ENCODE results near the gene TRPM5.

Gene TRPM5

DNA sequence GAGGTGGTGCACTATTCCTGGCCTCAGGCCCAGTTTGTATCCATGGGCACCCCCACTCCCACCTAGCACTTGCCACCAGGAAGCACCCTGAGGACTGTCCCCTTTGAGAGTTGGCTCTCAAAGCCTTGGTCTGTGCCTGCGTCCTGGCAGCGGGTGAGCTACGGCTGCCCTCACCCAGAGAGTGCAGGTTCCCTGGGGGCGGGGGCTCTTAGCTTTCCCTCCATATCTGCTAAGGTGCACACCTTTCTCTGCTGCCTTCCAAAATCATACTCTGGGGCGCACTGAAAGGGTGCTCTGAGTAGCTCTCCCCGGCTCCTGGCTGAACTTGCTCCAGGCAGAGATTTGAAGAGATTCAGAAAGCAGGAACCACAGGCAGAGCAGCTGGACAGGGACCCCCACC is 7.6 kb upstream of the TRPM5 start:
- no peak for DNase-seq

DNA sequence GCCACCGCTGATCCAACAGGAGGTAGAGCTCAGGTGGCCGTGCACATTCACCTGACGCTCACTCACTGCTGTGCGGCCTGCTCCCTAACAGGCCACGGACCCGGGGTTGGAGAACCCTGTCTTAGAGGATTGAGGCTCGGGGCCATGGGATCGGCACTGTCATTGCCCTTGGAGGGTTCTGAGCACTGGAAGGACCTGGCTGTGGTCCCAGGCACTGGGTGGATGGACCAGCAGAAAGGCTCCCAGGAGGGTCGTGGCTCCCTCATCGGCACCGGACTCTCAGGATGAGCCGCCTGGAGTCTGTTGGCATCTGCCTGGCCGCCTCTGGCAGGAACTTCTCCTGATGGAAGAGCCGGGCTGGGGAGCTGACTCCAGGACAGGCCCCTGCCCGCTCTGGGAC is 7.0 kb upstream of the TRPM5 start:
- no peak for DNase-seq

DNA sequence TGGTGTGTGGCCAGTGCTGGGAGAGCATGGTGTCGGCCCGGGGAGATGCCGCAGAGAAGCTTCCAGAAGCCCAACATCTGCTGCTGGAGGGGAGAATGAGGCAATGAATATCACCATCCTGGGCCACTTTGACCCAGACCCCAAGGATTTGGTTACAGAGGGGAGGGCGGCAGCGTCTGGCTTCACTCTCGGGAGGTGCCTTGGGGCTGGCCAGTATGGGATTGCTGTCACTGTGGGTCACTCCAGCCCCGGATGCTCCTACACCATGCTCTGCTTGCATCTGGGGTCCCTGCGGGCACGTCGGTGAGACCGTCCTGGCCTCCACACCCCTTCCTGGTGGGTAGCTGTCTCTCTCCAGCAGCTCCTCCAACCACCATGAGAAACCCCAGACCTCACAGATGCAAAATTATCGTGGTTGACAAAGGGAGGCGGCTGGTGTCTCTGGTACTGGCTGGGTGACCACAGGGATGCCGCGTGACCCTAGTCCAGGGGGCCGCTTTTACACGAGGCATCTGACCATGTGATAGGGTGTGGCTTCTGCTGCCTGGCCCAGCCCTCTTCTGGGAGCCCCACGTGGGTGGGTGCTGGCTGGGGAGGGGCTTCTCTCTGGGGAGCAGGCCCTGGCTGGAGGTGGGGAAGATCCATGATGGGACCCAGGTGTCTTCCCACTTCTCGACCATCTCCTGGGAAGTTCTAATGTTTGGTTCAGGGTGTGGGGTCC is 6.2 kb upstream of the TRPM5 start:
- no peak for DNase-seq

DNA sequence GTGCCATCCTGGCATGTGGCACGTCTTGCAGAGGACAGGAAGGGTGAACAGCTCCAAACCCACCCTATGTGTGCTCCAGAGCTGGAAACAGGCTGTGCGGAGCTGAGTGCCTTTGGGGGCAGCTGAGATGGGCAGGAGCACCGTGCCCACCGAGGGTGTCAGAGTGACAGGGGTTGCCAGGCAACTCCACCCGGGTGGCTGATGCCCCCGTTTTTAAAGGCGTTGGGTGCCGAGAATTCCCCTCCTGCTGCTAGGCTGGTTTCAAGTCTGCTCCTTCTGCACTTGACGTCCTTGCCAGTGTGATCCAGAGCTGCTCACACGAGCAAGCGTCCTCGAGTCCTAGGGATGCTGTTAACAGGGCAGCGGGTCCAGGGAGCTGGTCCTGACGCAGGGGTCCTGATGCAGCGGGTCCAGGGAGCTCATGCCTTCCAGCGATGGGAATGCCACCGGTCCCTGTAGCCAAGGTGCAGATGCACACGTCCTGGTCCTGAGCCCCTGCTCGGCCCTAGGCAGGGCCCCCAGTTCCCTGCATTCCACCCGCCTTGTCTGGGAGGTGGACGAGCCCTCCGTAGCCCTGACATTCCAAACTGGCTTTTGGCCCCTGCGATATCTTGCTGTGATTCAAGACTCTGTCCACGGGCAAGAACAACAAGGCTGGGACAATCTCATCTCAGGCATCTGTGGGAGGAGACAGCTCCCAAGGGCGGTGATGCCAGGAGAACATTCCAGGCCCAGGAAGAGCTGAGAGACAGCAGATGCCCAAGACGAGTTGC is 5.4 kb upstream of the TRPM5 start:
- no peak for DNase-seq

DNA sequence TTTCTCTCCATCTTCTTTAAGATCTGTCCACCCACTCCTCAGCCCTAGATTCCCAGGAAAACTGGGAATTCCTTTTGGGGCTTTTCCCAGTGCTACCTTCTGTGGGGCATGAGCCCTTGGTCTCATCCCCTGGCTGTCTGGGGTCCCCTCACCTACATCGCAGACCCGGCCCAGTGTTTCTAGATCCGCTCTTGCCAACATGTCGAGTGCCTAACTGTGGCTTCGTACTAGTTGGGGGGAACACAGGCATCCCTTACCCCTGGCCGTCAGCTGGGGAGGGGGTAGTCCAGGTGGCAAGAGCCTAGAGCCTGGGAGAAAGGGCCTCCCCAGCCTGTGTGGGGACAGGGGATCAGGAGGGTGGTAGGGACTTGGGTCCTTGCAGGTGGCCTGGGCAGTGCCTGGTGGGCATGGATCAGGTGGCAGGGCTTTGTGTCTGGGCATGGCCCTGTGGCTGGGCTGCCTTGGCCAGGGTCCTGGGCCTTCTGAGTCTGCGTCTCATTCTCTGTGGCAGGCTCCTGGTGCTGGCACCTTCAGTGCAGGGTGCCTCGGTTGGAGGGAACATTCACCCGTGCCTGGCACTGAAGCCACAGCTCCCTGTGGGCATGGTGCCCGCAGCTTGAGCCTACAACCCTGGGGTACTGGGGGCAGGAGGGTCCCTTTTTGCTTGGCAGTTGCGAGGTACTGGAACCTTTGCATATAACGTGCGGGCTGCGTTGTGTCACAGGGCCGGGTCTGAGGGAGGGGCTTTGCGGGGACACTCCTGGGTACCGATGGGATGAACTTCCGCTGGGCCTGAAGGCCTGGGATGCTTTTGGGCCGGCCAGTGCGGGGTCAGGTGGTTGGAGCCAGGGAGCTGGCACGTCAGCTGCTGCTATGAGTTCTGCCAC is 4.6 kb upstream of the TRPM5 start:
- DNase-seq: no peak

DNA sequence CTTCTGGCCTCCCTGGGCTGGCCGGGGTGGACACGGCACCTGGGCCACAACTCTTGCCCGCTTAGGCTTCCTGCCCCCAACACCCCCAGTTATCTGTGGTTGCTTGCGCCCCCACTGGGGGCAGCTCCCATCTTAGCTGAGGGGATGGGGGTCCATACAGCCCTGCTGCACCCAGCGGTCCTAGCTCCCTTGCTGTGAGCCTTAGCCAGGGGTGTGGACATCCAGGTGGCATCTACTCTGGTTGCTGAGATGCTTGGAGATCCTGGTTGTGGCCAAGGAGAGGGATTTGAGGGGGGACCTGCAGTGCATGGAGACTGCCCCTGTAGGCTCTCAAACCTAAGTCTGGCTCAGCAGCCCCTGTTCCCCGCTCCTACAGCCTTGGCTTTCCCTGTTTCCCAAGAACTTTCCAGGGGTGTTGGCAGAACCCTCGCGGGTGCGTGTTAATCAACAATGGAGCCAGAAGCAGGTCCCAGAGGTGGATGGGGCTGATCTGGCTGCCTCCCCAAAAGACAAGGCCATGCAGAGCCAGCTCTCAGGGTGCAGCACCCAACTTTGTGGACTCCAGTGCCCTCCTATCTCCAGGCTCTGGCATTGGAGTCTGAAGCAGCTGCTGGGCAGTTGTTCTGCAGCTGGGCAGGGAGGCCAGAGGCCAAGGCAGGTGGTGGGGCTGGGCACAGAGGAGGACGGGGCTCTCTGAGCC is 3.8 kb upstream of the TRPM5 start:
- no peak for DNase-seq

DNA sequence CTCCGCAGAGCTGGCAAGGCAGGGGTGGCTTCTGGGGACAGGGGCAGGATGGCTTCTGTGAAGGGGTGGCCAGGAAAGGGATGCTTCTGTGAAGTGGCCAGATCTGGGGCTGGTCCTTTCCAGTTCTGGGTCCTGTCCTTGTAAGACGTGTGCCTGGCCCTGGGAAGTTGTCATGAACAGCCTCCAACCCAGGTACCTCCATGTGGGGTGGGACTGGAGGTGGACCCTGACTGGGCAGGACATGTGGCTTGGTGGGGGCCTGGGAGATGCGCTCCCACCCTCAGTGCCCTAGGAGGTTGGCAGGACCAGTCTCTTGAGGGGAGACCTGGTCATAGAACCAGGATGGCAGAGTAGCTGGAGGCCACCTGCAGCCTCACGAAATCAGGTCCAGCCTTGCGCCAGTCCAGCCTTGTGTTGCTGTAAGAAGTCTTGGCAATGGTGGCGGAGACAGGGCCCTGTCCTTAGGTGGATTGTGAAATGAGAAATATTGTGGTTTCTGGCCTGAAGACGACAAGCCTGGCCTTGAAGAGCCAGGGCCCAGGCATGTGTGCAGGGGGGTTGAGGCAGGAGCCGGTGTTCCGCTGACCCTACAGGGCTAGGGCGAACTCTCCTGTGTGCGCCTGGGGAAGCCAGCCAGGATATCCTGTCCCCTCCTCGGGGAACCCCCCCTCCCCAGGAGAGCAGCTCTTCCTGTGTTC is 3.1 kb upstream of the TRPM5 start:
- DNase-seq: no peak

DNA sequence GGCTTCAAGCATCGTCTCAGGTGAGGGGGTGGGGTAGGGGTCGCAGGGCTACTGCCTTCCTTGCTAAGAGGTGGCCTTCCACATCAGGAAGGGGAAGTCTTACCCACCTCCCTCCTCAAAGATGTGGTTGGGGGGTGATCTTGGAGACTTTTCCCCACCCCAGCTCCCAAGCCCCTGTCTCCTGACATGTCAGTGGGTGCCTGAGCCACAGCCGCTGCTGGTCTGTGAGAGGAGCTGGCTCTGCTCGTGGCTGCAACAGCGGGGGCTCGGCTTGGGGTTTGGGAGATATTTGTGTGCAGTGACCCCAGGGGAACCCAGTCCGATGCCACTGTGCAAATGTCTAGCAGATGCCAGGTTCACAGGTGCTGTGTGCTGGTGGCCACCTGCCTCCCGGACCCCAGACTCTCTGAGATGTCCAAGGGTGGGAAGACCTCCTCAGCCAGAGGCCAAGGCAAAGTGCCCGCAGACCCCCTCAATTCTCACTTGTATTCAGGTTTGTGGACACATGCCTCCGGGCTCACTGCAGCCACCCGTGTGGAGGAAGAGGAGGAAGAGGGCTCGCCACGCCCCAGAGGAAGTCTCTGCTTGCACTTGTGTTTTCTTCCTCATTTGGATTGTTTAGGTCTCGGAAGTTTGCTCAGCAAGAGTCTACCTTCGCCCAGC is 2.4 kb upstream of the TRPM5 start:
- DNase-seq: no peak

DNA sequence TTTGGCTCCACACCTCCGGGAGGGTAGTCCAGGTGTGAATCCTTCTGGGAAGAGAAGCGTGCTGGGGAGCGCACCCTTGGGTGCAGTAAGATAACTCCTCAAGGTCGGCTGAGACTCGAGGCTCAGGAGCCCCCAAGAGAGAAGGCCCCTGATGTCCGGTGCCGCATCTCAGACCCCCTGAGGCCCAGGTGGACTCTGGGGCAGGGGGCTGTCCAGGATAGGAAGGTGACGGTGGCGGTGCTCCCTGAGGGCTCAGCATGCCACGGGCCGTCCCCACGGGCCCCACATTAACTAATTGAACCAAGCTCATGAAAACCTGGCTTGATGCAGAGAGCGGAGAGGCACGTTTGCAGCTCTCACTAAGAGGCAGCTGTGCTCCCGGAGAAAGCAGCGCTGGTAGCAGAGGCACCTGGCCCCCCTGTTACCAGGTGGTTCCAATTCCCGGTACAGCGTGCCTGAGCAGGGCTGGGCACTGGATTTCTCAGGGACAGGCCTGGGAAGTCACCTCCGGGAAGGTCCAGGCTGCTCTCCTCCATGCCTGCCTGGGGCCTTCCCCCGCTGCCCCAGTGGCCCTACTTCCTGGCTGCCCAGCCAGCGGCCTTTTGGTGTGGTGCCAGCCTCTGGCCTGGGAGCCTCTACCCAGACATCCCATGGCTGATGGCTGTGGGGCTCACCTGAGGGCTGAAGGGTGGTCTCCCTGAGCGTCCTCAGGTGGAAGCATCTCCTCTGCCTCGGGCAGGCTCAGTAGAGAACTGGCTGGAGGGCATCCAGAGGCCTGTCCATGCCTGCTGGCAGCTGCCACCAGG is 1.6 kb upstream of the TRPM5 start:
- no peak for DNase-seq

- no peak for DNase-seq
Observed at GRCh38 chr11:2444821-2445745, 769 bp upstream of the TRPM5 start, which contains the start of gene KCNQ1. KCNQ1 (plus strand) TSS chr11:2445008; CDS start chr11:2445099, 91 bp downstream.

DNA sequence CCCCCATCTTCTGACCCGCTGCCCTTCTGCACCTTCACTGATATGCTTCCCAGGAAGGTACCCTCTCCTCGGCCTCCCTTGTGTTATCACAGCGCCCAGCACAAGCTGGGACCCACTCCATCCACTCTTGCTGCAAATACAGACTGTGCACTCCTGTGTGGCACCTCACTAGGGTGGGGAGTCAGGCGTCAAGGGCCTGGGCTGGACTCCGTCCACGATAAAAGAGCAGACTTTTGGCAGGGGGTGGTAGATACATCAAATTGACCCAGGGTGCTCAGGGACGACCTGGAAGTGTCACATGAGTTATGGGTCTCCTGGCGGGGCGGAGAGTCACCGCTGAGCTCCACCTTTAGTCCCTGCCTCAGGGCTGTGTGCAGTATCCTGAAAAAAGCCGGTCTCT is 908 bp downstream of the TRPM5 start:
- no peak for DNase-seq

DNA sequence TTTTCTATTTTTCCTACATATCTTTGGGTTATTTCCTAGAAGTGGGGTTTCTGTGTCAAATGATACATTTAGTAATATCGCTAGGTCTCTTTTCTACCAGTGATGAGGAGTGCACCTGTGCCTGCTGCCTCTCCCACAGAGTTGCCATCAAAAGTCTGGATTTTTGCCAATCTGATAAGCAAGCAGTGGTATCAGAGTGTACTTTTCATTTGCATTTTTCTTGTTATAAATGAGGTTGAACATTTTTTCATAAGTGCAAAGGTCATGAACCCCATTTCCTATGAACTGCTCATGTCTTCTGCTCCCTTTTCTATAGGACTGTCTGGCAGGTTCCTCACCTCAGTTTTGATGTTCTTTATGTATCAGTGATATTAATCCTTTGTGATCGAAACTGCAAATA is 1.7 kb downstream of the TRPM5 start:
- no peak for DNase-seq

DNA sequence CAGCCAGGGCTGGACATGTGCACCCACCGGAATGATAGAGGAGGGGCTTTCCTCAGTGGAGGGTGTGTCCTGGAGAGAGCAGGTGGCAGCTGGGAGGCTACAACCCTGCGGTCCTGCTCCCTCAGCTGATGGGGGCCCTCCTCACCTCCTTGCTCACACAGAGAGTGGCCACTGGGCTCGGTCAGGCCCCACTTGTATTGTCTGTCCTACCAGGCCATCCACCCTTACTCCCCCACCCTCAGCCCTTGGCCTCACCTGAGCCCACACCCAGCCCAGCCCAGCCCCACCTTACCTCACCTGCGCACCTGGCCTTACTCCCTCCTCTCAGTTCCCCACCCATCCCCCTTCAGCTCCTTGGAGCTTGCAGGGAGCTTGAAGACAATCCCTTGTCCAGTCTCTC is 3.1 kb downstream of the TRPM5 start:
- no peak for DNase-seq

DNA sequence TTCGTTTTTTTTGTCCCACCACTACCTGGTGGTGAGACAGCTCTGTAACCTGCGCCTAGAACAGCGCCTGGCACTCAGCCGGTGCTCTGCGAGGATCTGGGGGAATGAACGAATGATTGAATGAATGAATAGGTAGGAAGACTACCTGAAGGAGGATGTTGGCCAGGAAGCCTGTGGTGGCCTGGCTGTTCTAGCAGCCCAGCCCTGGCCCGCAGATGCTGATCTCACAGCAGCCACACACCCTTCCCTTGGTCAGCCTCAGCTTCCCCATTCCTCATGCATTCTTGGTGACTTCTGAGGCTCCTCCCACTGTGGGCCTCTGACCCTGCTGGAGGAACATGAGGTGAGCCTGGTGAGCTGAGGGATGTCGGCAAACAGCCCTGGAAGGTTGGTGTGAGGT is 3.7 kb downstream of the TRPM5 start:
- no peak for DNase-seq

DNA sequence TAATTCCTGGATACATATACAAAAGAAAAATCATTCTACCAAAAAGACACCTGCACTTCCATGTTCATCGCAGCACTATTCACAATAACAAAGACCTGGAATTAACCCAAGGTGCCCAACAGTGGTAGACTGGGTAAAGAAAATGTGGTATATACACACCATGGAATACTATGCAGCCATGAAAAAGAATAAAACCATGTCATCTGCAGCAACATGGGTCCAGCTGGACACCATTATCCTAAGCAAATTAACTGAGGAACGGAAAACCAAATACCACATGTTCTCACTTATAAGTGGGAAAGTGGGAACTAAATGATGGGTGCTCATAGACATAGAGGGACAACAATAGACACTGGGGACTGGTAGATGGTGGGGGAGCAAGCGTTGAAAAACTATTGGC is 4.5 kb downstream of the TRPM5 start:
- no peak for DNase-seq

GRCh38 chr11:2437516-2437915 is 6.8 kb downstream of the TRPM5 start:
- no peak for DNase-seq

DNA sequence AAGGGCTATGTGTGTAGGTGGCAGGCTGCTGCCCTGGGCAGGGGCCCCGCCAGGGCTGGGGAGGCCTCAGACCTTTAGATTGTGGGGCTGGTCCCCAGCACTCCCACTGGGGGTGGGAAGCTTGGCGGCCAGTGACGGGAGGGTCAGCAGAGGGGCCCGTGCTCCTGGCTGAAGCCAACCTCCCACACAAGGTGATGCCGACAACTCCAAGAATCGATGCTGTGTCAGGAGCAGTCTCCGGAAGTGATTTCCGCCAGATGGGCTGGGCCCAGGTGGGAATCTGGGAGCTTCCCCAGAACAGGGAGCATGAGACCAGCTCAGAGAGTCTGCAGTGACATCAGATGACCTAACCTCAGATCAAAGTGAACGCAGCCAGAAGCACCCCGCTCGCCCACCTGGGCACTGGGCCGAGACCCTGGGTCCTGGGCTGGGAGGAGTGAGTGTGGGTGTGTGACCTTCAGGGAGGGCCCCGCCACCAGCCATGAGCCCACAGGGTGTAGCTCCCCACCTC is 7.7 kb downstream of the TRPM5 start:
- DNase-seq: no peak

DNA sequence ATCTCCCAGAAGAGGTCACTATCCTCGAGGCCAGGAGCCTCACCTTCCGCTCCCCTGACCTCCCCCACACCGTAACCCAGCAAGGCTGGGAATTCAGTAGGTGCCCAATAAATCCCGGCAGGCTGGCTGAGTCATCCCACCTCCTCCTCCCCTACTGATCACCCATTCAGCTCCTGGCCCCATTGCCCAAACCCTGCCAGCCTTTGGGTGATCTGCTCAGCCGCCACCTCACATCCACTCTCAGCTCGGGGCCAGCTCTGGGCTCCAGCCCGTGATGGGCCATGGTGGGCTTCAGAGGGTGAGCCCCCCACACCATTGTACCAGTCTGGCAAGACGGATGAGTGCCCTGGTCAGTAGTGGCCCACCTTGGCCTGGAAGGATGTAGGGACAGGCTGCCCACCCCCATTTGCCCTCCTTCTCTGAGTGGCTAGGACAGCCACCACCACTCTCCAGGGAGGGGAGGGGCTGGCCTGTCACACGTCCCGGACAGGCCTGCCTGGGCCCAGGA is 8.2 kb downstream of the TRPM5 start:
- no peak for DNase-seq
